DOHH2 (cell line): ENCODE results near the gene CCDC88C.
A peak's percentile ranks its signal among the peaks of the same experiment; 100 is the strongest.

Experiments used
- H3F3A ChIP-seq: fragments of 200-600 bp; sonication (generic), shearing (Covaris generic); 2 replicates; pipeline ENCODE4 v1.6.0; 2016; ENCODE audit warnings: antibody characterized with exemption, mild to moderate bottlenecking; ENCODE audit not compliant: control insufficient read depth, insufficient read depth
- H3K27ac ChIP-seq: fragments of 200-600 bp; sonication (generic); 2 replicates; pipeline ENCODE4 v1.5.1; 2014; ENCODE audit warnings: low read depth, mild to moderate bottlenecking, low read length, moderate library complexity
- H3K27me3 ChIP-seq: fragments of 200-600 bp; sonication (generic); 2 replicates; pipeline ENCODE4 v1.6.1; 2014; ENCODE audit warnings: mild to moderate bottlenecking, low read length, mixed read lengths; ENCODE audit not compliant: control insufficient read depth
- H3K36me3 ChIP-seq: fragments of 200-600 bp; sonication (generic); 2 replicates; pipeline ENCODE4 v1.6.1; 2014; ENCODE audit warnings: mild to moderate bottlenecking, low read length, moderate library complexity, mixed read lengths; ENCODE audit not compliant: control insufficient read depth
- H3K4me1 ChIP-seq: fragments of 200-600 bp; sonication (generic); 2 replicates; pipeline ENCODE4 v1.6.1; 2014; ENCODE audit warnings: mild to moderate bottlenecking, low read length, mixed read lengths; ENCODE audit not compliant: control insufficient read depth
- H3K4me2 ChIP-seq: fragments of 200-600 bp; sonication (generic); 2 replicates; pipeline ENCODE4 v1.6.0; 2014; ENCODE audit warnings: mild to moderate bottlenecking, low read length, moderate library complexity
- H3K4me3 ChIP-seq: fragments of 200-600 bp; sonication (generic); 2 replicates; pipeline ENCODE4 v1.5.1; 2014; ENCODE audit warnings: mild to moderate bottlenecking, low read length, mixed read lengths
- H3K79me2 ChIP-seq: fragments of 200-600 bp; sonication (generic); 2 replicates; pipeline ENCODE4 v1.6.1; 2014; ENCODE audit warnings: mild to moderate bottlenecking, low read length, mixed read lengths; ENCODE audit not compliant: control insufficient read depth
- H3K9me2 ChIP-seq: fragments of 200-600 bp; sonication (generic); replicated peaks from 2 replicates; pipeline ENCODE4 v1.6.1; 2014; ENCODE audit warnings: mild to moderate bottlenecking, low read length, mixed read lengths; ENCODE audit not compliant: control insufficient read depth
- H3K9me3 ChIP-seq: fragments of 200-600 bp; sonication (generic); 2 replicates; pipeline ENCODE4 v1.6.1; 2014; ENCODE audit warnings: antibody characterized with exemption, low read length, mixed read lengths; ENCODE audit not compliant: control insufficient read depth, insufficient read depth
- H4K20me1 ChIP-seq: fragments of 200-600 bp; sonication (generic); 2 replicates; pipeline ENCODE4 v1.6.0; 2014; ENCODE audit warnings: low read depth, mild to moderate bottlenecking, antibody characterized with exemption, low read length, moderate library complexity; ENCODE audit not compliant: control insufficient read depth, insufficient read depth
- CTCF ChIP-seq: fragments of 200-600 bp; sonication (generic); IDR thresholded peaks from one replicate; pipeline ENCODE4 v1.5.1; 2014; ENCODE audit warnings: antibody characterized with exemption, mild to moderate bottlenecking, low read depth, low read length; ENCODE audit not compliant: poor library complexity, severe bottlenecking
- EZH2phosphoT487 ChIP-seq: fragments of 200-600 bp; sonication (generic); IDR thresholded peaks from 2 replicates; pipeline ENCODE4 v1.6.1; 2017; ENCODE audit warnings: borderline replicate concordance, mild to moderate bottlenecking, antibody characterized with exemption, low read length, moderate library complexity, mixed read lengths

Gene CCDC88C

DNA sequence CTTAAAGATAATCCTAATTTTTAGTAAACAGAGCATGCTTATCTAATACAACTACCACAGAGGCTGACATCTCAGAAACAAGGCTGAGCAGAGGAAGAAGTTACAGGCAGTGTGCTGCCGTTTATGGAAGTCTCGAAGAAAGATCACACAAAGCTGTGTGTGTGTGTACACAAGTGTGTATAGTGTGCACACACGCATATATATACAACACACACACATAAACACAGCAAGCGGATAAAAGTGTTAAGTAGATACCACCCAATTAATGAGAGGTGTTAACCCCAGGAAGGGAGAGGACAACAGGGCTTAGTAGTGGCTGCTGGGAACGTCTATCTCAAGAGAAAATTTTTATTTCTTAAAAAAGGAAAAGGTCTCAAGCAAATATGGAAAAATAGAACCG lies 15.3 kb downstream of the CCDC88C start:
- Histone ChIP-seq H3K36me3 (peaks cover 57% of the 10 kb centered on the region), H3K4me2 (peak overlapping the region; percentile 55), H3K9me2 (no peaks in the 10 kb centered on the region), H3K4me1 (peaks cover 95% of the 10 kb centered on the region), H3K27ac (peak overlapping the region; percentile 46), H3K9me3 (no peaks in the 10 kb centered on the region), H3K27me3 (no peaks in the 10 kb centered on the region), H3K4me3 (peak overlapping the region; percentile 19; the same call in 1 of the 2 replicates), H4K20me1 (peaks cover 41% of the 10 kb centered on the region), H3F3A (peaks cover 17% of the 10 kb centered on the region), H3K79me2 (peaks cover 98% of the 10 kb centered on the region)
- TF ChIP-seq EZH2phosphoT487, result no peak
- TF ChIP-seq CTCF, result no peak

- Histone ChIP-seq H3F3A (peaks cover 19% of the 10 kb centered on the region), H3K4me1 (peaks cover 95% of the 10 kb centered on the region), H3K4me2 (peak overlapping the region; percentile 55; the same call in 1 of the 2 replicates), H3K9me2 (no peaks in the 10 kb centered on the region), H3K79me2 (peaks cover 98% of the 10 kb centered on the region), H3K27me3 (no peaks in the 10 kb centered on the region), H3K4me3 (no peak overlapping the region), H3K9me3 (no peaks in the 10 kb centered on the region), H3K27ac (peak overlapping the region; percentile 46; the same call in 1 of the 2 replicates), H3K36me3 (peaks cover 56% of the 10 kb centered on the region), H4K20me1 (peaks cover 46% of the 10 kb centered on the region)
- no peak for TF ChIP-seq CTCF
- TF ChIP-seq EZH2phosphoT487, result no peak
These were observed 15.9 kb downstream of the CCDC88C start for GRCh38 chr14:91401751-91402150.

GRCh38 chr14:91400696-91401095 lies 16.9 kb downstream of the CCDC88C start:
- Histone ChIP-seq H3K4me1 (peaks cover 95% of the 10 kb centered on the region), H3K4me3 (peak overlapping the region; percentile 70), H3K4me2 (peak overlapping the region; percentile 89), H3F3A (peaks cover 19% of the 10 kb centered on the region), H3K27ac (peak overlapping the region; percentile 78), H3K27me3 (no peaks in the 10 kb centered on the region), H4K20me1 (peaks cover 52% of the 10 kb centered on the region), H3K9me2 (no peaks in the 10 kb centered on the region), H3K79me2 (peaks cover 98% of the 10 kb centered on the region), H3K36me3 (peaks cover 56% of the 10 kb centered on the region), H3K9me3 (no peaks in the 10 kb centered on the region)
- TF ChIP-seq EZH2phosphoT487, result no peak
- TF ChIP-seq CTCF, result no peak
